ENCODE data around the gene CNIH2.

Gene CNIH2

GRCh38 chr11:66329165-66329673 lies 51.2 kb downstream of the CNIH2 start:
- no peaks in the 10 kb centered on the region for H3K27me3 ChIP-seq (ENCODE audit: control insufficient read depth, insufficient read depth, low read length)
- no peak overlapping the region for H3K9ac ChIP-seq (ENCODE audit: low read depth, low read length)
- no peak overlapping the region for H3K4me3 ChIP-seq (ENCODE audit: low read depth, low read length)
- no peaks in the 10 kb centered on the region for H3K9me3 ChIP-seq (ENCODE audit: control insufficient read depth, insufficient read depth, low read length)
- peaks cover 6% of the 10 kb centered on the region for H3K4me1 ChIP-seq (ENCODE audit: control insufficient read depth, insufficient read depth, low read length)
- no peaks in the 10 kb centered on the region for H3K36me3 ChIP-seq (ENCODE audit: control insufficient read depth, insufficient read depth, low read length)

GRCh38 chr11:66330931-66331330 lies 53.0 kb downstream of the CNIH2 start:
- Histone ChIP-seq H3K4me3 (ENCODE audit: low read depth, low read length) (no peak overlapping the region), H3K9ac (ENCODE audit: low read depth, low read length) (no peak overlapping the region), H3K36me3 (ENCODE audit: control insufficient read depth, insufficient read depth, low read length) (no peaks in the 10 kb centered on the region), H3K4me1 (ENCODE audit: control insufficient read depth, insufficient read depth, low read length) (peaks cover 5% of the 10 kb centered on the region), H3K9me3 (ENCODE audit: control insufficient read depth, insufficient read depth, low read length) (no peaks in the 10 kb centered on the region), H3K27me3 (ENCODE audit: control insufficient read depth, insufficient read depth, low read length) (no peaks in the 10 kb centered on the region)

- H3K9ac ChIP-seq (ENCODE audit: low read depth, low read length): no peak overlapping the region
- no peaks in the 10 kb centered on the region for H3K27me3 ChIP-seq (ENCODE audit: control insufficient read depth, insufficient read depth, low read length)
- H3K36me3 ChIP-seq (ENCODE audit: control insufficient read depth, insufficient read depth, low read length): no peaks in the 10 kb centered on the region
- no peak overlapping the region for H3K4me3 ChIP-seq (ENCODE audit: low read depth, low read length)
- H3K9me3 ChIP-seq (ENCODE audit: control insufficient read depth, insufficient read depth, low read length): no peaks in the 10 kb centered on the region
- peaks cover 4% of the 10 kb centered on the region for H3K4me1 ChIP-seq (ENCODE audit: control insufficient read depth, insufficient read depth, low read length)
These were observed 53.8 kb downstream of the CNIH2 start for GRCh38 chr11:66331542-66332370.

DNA sequence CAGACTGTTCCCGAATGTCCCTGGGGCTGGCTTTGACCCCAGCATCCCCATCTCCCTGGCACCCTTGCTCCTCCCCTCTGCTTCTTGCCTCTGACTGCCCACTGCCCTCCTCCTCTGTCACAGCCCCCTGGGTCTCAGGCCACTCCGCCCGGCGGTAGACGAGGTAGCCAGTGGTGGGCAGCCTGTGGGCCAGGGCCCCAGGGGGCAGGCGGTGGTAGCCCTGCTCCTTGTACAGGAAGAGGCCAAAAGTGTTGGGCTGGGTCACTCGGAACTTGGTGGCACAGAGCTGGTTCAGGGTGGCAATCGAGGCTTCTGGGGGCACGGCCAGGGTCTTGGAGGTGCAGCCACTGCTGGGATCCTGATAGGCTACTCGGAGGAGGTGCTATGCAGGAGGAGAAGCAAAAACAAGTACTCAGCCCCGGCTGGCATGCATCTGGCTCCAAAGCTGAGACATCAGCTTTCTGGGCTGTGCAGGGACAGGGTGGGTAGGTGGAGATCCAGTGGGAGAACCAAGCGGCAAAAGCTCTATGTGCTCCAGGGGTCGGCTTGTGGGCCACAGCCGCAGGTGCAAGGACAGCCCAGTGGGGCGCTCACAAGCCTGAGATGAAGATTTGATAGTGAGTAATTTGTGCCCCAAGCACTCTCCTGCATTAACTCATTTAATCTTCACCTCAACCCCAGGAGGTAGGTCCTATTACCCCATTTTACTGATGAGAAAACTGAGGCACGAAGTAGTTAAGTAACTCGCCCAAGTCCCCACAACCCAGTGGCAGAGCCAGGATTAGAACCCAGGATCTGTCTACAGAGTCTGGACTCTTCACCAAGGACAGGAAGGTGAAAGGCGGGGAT lies 54.6 kb downstream of the CNIH2 start:
- Histone ChIP-seq H3K4me3 (ENCODE audit: low read depth, low read length) (no peak overlapping the region), H3K27me3 (ENCODE audit: control insufficient read depth, insufficient read depth, low read length) (no peaks in the 10 kb centered on the region), H3K36me3 (ENCODE audit: control insufficient read depth, insufficient read depth, low read length) (peaks cover 2% of the 10 kb centered on the region), H3K9ac (ENCODE audit: low read depth, low read length) (no peak overlapping the region), H3K4me1 (ENCODE audit: control insufficient read depth, insufficient read depth, low read length) (peaks cover 6% of the 10 kb centered on the region), H3K9me3 (ENCODE audit: control insufficient read depth, insufficient read depth, low read length) (no peaks in the 10 kb centered on the region)

DNA sequence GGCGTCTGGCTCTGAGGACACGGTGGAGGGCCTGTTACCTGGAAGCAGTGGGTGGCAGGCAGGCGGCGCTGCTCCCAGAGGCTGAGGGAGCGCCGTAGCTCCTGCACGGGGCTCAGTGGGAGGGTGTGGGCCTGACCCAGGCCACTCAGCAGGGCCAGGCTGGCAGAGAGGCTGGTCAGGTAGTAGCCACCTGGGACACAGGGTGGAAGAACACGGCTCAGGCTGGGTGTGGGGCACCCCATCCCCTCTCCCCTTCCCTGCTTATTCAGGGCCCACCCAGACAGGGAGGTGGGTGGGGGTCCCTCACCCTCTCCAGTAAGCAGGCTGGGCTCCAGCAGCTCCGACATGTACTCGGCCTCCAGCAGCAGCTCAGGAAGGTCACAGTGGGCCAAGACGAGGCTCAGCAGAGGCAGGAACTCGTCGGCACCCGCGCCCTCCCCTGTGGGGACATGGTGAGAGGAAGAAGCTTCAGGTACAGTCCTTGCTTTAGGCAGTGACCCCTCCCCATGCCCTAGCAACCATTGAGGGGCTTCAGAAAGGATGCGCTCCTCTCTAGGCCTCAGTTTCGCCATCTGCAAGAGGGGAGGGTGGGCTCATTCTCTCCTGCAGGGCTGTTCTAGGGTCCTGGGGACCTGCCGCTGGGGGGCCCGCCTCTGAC lies 55.4 kb downstream of the CNIH2 start:
- no peak overlapping the region for H3K9ac ChIP-seq (ENCODE audit: low read depth, low read length)
- peaks cover 2% of the 10 kb centered on the region for H3K36me3 ChIP-seq (ENCODE audit: control insufficient read depth, insufficient read depth, low read length)
- H3K27me3 ChIP-seq (ENCODE audit: control insufficient read depth, insufficient read depth, low read length): no peaks in the 10 kb centered on the region
- H3K9me3 ChIP-seq (ENCODE audit: control insufficient read depth, insufficient read depth, low read length): no peaks in the 10 kb centered on the region
- H3K4me3 ChIP-seq (ENCODE audit: low read depth, low read length): no peak overlapping the region
- H3K4me1 ChIP-seq (ENCODE audit: control insufficient read depth, insufficient read depth, low read length): peaks cover 6% of the 10 kb centered on the region

Data from iPS-15b (cell line).